Measurements from ENCODE around the gene CSN1S1.

CSN1S1 gene

GRCh38 chr4:69995526-69996016 lies 64.7 kb downstream of the CSN1S1 start, which contains the start of gene STATH:
TSS of gene STATH (plus strand) at chr4:69995966. CDS start at chr4:69998438, 2,472 bp downstream.
- no peak for DNase-seq

Data from NCI-H524 treated with DMSO at 0.1 percent for 48 hours (cell line).